GM12873 (cell line): Measurements from ENCODE around the gene CHAC2.

ENCODE experiments used
- TF ChIP-seq, protein P1 (sequence below): IDR thresholded peaks from 2 replicates; pipeline ENCODE4 v1.5.1; 2012; ENCODE audit warnings: low read depth, mild to moderate bottlenecking, moderate library complexity, low read length, control low read depth; ENCODE audit not compliant: insufficient read depth; ENCODE audit errors: missing control alignments

Gene CHAC2

GRCh38 chr2:53767405-53768241 is at the start of gene CHAC2:
TSS of gene CHAC2 (plus strand) at chr2:53767804. CDS start at chr2:53767887, 83 bp downstream.
- TF ChIP-seq, protein P1, sequence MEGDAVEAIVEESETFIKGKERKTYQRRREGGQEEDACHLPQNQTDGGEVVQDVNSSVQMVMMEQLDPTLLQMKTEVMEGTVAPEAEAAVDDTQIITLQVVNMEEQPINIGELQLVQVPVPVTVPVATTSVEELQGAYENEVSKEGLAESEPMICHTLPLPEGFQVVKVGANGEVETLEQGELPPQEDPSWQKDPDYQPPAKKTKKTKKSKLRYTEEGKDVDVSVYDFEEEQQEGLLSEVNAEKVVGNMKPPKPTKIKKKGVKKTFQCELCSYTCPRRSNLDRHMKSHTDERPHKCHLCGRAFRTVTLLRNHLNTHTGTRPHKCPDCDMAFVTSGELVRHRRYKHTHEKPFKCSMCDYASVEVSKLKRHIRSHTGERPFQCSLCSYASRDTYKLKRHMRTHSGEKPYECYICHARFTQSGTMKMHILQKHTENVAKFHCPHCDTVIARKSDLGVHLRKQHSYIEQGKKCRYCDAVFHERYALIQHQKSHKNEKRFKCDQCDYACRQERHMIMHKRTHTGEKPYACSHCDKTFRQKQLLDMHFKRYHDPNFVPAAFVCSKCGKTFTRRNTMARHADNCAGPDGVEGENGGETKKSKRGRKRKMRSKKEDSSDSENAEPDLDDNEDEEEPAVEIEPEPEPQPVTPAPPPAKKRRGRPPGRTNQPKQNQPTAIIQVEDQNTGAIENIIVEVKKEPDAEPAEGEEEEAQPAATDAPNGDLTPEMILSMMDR, result peak; percentile 33

- TF ChIP-seq, protein P1, result no peak
These were observed 43.1 kb upstream of the CHAC2 start for GRCh38 chr2:53724536-53724935.

- TF ChIP-seq, protein P1, result no peak
These were observed 41.9 kb upstream of the CHAC2 start for GRCh38 chr2:53725662-53726061.

- TF ChIP-seq, protein P1, result no peak
These were observed 39.7 kb upstream of the CHAC2 start for GRCh38 chr2:53727921-53728320.

DNA sequence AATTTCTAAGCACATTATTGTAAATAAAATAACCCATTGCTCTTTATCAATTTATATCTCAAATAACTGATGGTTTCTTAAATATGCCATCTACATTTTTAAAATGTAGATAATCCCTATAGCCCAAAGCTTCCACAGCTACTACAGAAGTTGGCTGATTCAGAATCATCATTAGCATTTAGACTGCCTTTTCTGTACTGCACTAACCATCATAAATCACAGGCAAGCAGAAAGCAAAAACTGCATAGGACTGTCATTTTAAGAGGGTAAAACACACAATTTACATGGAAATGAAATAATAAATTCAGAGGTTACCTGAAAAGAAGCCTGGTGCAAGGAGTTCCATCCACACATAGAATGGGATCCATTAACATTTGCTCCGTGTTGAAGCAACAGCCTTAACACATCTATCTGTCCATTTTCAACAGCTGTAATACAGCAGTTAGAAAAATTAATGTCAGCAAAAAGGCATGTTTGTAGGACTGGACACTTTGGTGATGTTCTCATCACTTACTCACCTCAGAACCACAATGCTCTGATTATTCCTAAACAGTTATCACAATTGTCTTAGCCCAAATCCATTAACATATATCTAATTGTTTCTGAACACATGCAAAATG is 38.4 kb upstream of the CHAC2 start:
- TF ChIP-seq, protein P1, result no peak

DNA sequence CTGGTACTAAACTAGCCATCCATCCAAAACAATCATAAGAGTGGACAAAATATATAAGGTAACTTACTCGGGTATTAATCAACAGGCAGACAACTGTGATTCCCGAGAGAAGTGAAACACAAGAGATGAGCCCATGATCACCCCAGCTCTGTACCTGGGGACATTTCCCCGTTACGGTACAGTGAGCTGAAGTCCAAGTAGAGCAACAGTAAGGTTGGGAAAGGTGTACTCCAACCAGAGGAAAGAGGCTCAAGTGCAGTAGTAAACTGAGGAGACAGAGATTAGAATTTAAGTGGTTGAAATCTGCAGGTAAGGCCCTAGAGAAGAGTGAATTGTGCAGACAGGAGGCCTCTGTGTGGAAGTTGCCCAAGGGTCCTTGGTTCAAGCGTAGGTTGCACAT is 30.5 kb upstream of the CHAC2 start:
- TF ChIP-seq, protein P1, result no peak

DNA sequence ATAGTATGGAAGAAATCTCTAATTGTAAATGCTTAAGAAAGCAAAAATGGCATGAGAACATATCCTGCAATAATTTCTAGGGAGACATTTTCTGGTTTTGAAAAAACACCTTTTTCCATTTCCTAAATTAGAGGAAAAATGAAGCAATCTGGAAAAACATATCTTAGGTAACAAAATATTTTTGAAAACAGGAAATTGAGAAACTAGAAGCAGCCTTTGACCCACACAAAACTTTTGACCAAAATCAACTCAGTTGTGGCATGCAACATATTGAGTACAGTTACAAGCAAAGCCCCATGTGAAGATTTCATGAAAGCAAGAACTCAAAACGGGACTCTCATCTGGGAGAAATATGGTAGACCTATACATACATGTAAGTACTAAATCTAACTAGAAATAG is 28.6 kb upstream of the CHAC2 start:
- TF ChIP-seq, protein P1, result no peak
